Stimulated activated CD8-positive, alpha-beta memory T cell treated with anti-CD3 and anti-CD28 coated beads, Interleukin-7, amount 100 ng/mL, for 48 hours (primary cell): ENCODE data around the gene RAP1B.

Experiments used
- DNase-seq, 2 donors: peaks; one replicate each; pipeline ENCODE4 v3.0.0-alpha.2; 2020; ENCODE audit warnings: low read depth in 1 of 2; ENCODE audit errors: extremely low read depth in 1 of 2

The RAP1B gene

GRCh38 chr12:68611094-68611805 lies 551 bp downstream of the RAP1B start:
- peak in 1 of 2 donors; percentile 16 for DNase-seq

- DNase-seq, result no peak
Observed at GRCh38 chr12:68611806-68612160, 1.1 kb downstream of the RAP1B start.

- no peak for DNase-seq
Observed at GRCh38 chr12:68612202-68612601, 1.5 kb downstream of the RAP1B start.

- DNase-seq, result no peak
Observed at GRCh38 chr12:68612697-68613096, 2.0 kb downstream of the RAP1B start.

- peak in 1 of 2 donors; percentile 10 for DNase-seq
Observed at GRCh38 chr12:68613209-68613904, 2.7 kb downstream of the RAP1B start.

- no peak for DNase-seq
Observed at GRCh38 chr12:68614105-68614679, 3.5 kb downstream of the RAP1B start.

- no peak for DNase-seq
Observed at GRCh38 chr12:68614769-68615168, 4.1 kb downstream of the RAP1B start.

- DNase-seq, result no peak
Observed at GRCh38 chr12:68617160-68617926, 6.6 kb downstream of the RAP1B start.

GRCh38 chr12:68619541-68619940 lies 8.8 kb downstream of the RAP1B start:
- no peak for DNase-seq

- DNase-seq, result no peak
Observed at GRCh38 chr12:68620519-68621471, 10.1 kb downstream of the RAP1B start.

GRCh38 chr12:68621472-68622081 lies 10.9 kb downstream of the RAP1B start:
- DNase-seq, result no peak

- DNase-seq, result no peak
Observed at GRCh38 chr12:68622250-68622649, 11.6 kb downstream of the RAP1B start.

- DNase-seq, result no peak
Observed at GRCh38 chr12:68623059-68623458, 12.4 kb downstream of the RAP1B start.

- no peak for DNase-seq
Observed at GRCh38 chr12:68623984-68624383, 13.3 kb downstream of the RAP1B start.

- no peak for DNase-seq
Observed at GRCh38 chr12:68624933-68625332, 14.2 kb downstream of the RAP1B start.

GRCh38 chr12:68627673-68628319 lies 17.1 kb downstream of the RAP1B start:
- DNase-seq, result no peak

- DNase-seq, result no peak
Observed at GRCh38 chr12:68628698-68629097, 18.0 kb downstream of the RAP1B start.

GRCh38 chr12:68630050-68630449 lies 19.4 kb downstream of the RAP1B start:
- DNase-seq, result no peak

- DNase-seq, result no peak
Observed at GRCh38 chr12:68630598-68630997, 19.9 kb downstream of the RAP1B start.
